Endothelial cell of umbilical vein (primary cell): ENCODE data around the gene EMP2.

Experiments used
- EZH2 ChIP-seq: IDR thresholded peaks from 2 replicates; pipeline ENCODE4 v1.6.1; 2012; ENCODE audit warnings: borderline replicate concordance, low read depth, mild to moderate bottlenecking, moderate library complexity, low read length, inconsistent platforms; ENCODE audit not compliant: severe bottlenecking
- JUN ChIP-seq: IDR thresholded peaks from 2 replicates; pipeline ENCODE4 v1.6.1; 2011; ENCODE audit warnings: borderline replicate concordance, low read depth; ENCODE audit not compliant: insufficient read length, insufficient read depth
- MYC ChIP-seq: IDR thresholded peaks from one replicate; pipeline ENCODE4 v1.6.1; 2011; ENCODE audit warnings: mild to moderate bottlenecking, low read depth, low read length
- POLR2A ChIP-seq: IDR thresholded peaks from 2 replicates; pipeline ENCODE4 v1.6.1; 2012; ENCODE audit warnings: low read depth, mild to moderate bottlenecking, control low read depth, low read length
- POLR2AphosphoS5 ChIP-seq: IDR thresholded peaks from 2 replicates; pipeline ENCODE4 v1.6.1; 2012; ENCODE audit warnings: low read depth, mild to moderate bottlenecking, control low read depth, low read length, moderate library complexity; ENCODE audit not compliant: insufficient read depth
- TF ChIP-seq, protein P1 (sequence below), 2 donors: IDR thresholded peaks; 1 replicate in 1 of 2; 2 replicates in 1 of 2; pipeline ENCODE4 v1.5.1; 2011; ENCODE audit warnings: low read length in 2 of 2, mild to moderate bottlenecking in 2 of 2, moderate library complexity in 2 of 2, control low read depth in 1 of 2, inconsistent platforms in 1 of 2, low read depth in 1 of 2; ENCODE audit not compliant: insufficient read depth in 1 of 2; ENCODE audit errors: extremely low read depth in 1 of 2

DNA sequence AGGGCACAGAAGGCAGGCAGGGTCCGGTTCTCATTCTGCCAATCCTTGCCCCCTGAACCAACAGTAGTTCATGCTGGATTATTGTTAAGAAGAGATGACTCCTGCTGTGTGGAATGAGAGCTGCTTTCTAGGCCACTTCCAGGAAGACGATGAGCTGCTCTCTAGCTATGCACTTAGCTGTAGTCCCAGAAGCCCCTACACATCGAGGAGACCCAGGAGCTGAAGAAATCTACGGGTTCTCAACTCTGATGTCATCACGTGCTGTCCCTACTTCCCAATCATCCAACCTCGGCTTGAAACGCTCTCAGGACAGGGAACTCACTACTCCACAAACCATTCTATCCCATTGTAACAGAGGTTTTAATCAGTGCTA, 29.0 kb upstream of the EMP2 start:
- TF ChIP-seq POLR2A: no peak
- TF ChIP-seq, protein P1, sequence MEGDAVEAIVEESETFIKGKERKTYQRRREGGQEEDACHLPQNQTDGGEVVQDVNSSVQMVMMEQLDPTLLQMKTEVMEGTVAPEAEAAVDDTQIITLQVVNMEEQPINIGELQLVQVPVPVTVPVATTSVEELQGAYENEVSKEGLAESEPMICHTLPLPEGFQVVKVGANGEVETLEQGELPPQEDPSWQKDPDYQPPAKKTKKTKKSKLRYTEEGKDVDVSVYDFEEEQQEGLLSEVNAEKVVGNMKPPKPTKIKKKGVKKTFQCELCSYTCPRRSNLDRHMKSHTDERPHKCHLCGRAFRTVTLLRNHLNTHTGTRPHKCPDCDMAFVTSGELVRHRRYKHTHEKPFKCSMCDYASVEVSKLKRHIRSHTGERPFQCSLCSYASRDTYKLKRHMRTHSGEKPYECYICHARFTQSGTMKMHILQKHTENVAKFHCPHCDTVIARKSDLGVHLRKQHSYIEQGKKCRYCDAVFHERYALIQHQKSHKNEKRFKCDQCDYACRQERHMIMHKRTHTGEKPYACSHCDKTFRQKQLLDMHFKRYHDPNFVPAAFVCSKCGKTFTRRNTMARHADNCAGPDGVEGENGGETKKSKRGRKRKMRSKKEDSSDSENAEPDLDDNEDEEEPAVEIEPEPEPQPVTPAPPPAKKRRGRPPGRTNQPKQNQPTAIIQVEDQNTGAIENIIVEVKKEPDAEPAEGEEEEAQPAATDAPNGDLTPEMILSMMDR (IDR thresholded peaks at IDR 0.05; ENCODE audit: extremely low read depth in 1 of 2, insufficient read depth in 1 of 2, low read depth in 1 of 2, low read length in 2 of 2): no peak
- no peak for TF ChIP-seq JUN
- no peak for TF ChIP-seq POLR2AphosphoS5
- no peak for TF ChIP-seq EZH2
- no peak for TF ChIP-seq MYC
